ENCODE measurements around the gene TTC12.

The TTC12 gene

DNA sequence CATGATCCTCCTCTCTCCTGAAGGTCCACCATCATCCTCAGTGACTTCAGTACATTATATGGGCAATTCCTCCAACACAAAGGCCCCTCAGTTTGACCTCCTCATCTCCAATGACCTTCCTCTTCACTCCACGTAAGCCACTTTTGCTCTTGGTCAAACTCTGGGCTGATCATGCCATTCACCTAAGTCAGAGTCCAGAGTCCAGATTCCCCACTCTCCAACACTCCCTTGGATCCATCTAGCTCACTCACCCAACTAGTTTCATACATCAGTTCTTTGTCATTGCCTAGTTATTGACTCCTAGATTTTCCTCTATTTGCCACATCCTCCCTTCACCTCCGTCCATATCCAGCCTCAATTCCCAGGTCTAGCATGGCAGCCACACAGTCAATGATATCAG, 30.5 kb upstream of the TTC12 start:
- Histone ChIP-seq H3K9me2 (replicated peaks; ENCODE audit: insufficient read depth, low read length) (no peaks in the 10 kb centered on the region), H2AFZ (ENCODE audit: low read length) (no peak overlapping the region), H3K9ac (ENCODE audit: low read length) (no peak overlapping the region), H3K4me2 (ENCODE audit: low read depth, low read length) (no peak overlapping the region), H3K27me3 (replicated peaks; ENCODE audit: insufficient read depth, low read length) (no peaks in the 10 kb centered on the region), H3K4me3 (ENCODE audit: low read length) (no peak overlapping the region), H3K27ac (ENCODE audit: low read length) (no peak overlapping the region), H3K9me3 (replicated peaks; ENCODE audit: insufficient read depth, low read length) (no peaks in the 10 kb centered on the region), H4K20me1 (ENCODE audit: insufficient read depth, low read length) (no peaks in the 10 kb centered on the region), H3K79me2 (ENCODE audit: low read length) (no peaks in the 10 kb centered on the region), H3F3A (ENCODE audit: insufficient read depth, low read length) (0 out of 2 replicates have a peak, but pooled peaks cover 6% of the 10 kb centered on the region), H3K4me1 (ENCODE audit: low read length) (peaks cover 15% of the 10 kb centered on the region), H3K36me3 (replicated peaks; ENCODE audit: insufficient read depth, low read length) (no peaks in the 10 kb centered on the region)
- no peak for DNase-seq
- TF ChIP-seq EZH2 (optimal IDR thresholded peaks at IDR 0.05; ENCODE audit: low read depth, low read length) = no peak
- TF ChIP-seq EZH2phosphoT487 (IDR thresholded peaks at IDR 0.05; ENCODE audit: low read length) = no peak
- TF ChIP-seq, protein P1, sequence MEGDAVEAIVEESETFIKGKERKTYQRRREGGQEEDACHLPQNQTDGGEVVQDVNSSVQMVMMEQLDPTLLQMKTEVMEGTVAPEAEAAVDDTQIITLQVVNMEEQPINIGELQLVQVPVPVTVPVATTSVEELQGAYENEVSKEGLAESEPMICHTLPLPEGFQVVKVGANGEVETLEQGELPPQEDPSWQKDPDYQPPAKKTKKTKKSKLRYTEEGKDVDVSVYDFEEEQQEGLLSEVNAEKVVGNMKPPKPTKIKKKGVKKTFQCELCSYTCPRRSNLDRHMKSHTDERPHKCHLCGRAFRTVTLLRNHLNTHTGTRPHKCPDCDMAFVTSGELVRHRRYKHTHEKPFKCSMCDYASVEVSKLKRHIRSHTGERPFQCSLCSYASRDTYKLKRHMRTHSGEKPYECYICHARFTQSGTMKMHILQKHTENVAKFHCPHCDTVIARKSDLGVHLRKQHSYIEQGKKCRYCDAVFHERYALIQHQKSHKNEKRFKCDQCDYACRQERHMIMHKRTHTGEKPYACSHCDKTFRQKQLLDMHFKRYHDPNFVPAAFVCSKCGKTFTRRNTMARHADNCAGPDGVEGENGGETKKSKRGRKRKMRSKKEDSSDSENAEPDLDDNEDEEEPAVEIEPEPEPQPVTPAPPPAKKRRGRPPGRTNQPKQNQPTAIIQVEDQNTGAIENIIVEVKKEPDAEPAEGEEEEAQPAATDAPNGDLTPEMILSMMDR (IDR thresholded peaks at IDR 0.05; ENCODE audit: low read length) = no peak

DNA sequence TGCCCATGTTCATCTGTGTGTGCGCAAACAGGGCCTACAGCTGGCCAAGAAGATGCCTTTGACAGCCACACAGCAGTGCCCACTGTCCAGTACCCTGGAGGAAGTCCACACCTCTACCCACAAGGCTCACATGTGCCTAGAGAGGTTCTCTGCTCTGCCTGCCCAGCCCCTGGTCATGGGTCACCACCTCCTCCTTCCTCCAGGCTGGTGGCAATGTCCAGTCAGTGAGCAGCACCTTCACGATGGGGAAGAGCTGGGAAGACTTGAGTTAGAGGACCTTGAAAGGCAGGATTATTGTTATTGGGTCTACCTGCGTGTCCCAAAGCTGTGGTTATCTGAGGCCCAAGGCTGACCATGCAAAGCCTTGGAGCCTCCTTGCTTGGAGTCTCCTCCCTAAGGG, 28.4 kb upstream of the TTC12 start:
- Histone ChIP-seq H3K4me2 (ENCODE audit: low read depth, low read length) (no peak overlapping the region), H4K20me1 (ENCODE audit: insufficient read depth, low read length) (no peaks in the 10 kb centered on the region), H3K4me1 (ENCODE audit: low read length) (peaks cover 17% of the 10 kb centered on the region), H3K9me2 (replicated peaks; ENCODE audit: insufficient read depth, low read length) (no peaks in the 10 kb centered on the region), H3K27ac (ENCODE audit: low read length) (no peak overlapping the region), H3F3A (ENCODE audit: insufficient read depth, low read length) (0 out of 2 replicates have a peak, but pooled peaks cover 6% of the 10 kb centered on the region), H2AFZ (ENCODE audit: low read length) (no peak overlapping the region), H3K36me3 (replicated peaks; ENCODE audit: insufficient read depth, low read length) (no peaks in the 10 kb centered on the region), H3K9me3 (replicated peaks; ENCODE audit: insufficient read depth, low read length) (no peaks in the 10 kb centered on the region), H3K79me2 (ENCODE audit: low read length) (no peaks in the 10 kb centered on the region), H3K9ac (ENCODE audit: low read length) (no peak overlapping the region), H3K27me3 (replicated peaks; ENCODE audit: insufficient read depth, low read length) (no peaks in the 10 kb centered on the region), H3K4me3 (ENCODE audit: low read length) (no peak overlapping the region)
- DNase-seq = no peak
- TF ChIP-seq EZH2 (optimal IDR thresholded peaks at IDR 0.05; ENCODE audit: low read depth, low read length) (no peak), EZH2phosphoT487 (IDR thresholded peaks at IDR 0.05; ENCODE audit: low read length) (no peak)
- TF ChIP-seq, protein P1 (IDR thresholded peaks at IDR 0.05; ENCODE audit: low read length) = no peak

DNA sequence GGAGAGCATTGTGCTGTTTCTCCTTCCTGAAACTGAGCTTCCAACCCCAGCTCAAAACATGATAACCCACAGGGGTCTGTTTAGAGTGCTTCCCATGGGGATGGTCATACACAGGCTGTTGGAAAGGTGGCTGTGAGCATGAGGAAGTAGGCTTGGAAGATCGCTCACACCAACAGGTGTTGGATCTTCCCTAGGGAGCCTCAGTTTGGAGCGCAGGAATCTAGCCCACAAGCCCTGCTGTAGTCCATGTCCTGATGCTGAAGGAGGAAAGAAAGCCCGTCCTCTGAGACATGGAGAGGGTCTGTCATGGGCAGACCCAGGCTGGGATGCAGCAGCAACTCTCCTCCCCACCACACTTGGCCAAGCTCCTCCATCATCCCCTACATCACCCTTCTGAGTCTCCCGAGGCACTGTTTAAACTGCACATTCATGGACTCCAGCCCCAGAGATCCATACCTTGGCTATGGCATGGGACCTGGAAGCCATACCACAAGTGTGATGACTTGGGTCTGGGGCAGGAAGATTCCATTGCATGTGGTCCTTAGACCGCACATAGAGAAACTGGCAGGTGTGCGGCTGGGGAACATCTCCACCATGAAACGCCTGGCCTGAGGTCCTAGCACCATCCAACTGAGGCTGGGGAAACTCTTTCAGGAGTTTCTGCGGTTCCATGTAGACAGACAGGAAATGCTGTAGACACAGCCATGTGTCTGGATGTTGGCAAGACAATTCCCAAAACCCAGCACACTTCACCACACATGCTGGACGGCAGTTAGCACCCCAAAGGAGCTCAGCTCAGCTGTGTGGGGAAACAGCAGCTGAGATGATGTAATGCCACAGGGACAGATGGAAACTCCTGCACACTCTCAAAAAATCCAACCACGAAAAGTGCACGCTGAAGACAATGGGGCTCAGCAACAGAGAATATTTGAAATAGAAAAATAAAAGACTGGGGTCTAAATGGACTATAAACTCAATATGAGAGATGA, 27.6 kb upstream of the TTC12 start:
- peak overlapping the region; percentile 26; the same call in 1 of the 2 replicates for H3K27ac ChIP-seq (ENCODE audit: low read length)
- H3K4me3 ChIP-seq (ENCODE audit: low read length) = no peak overlapping the region
- peak overlapping the region; percentile 41; the same call in 1 of the 2 replicates for H3K4me2 ChIP-seq (ENCODE audit: low read depth, low read length)
- peaks cover 17% of the 10 kb centered on the region for H3K4me1 ChIP-seq (ENCODE audit: low read length)
- no peaks in the 10 kb centered on the region for H3K36me3 ChIP-seq (replicated peaks; ENCODE audit: insufficient read depth, low read length)
- H2AFZ ChIP-seq (ENCODE audit: low read length) = no peak overlapping the region
- H3K27me3 ChIP-seq (replicated peaks; ENCODE audit: insufficient read depth, low read length) = no peaks in the 10 kb centered on the region
- no peak overlapping the region for H3K9ac ChIP-seq (ENCODE audit: low read length)
- TF ChIP-seq, protein P1 (IDR thresholded peaks at IDR 0.05; ENCODE audit: low read length) = no peak
- TF ChIP-seq EZH2 (optimal IDR thresholded peaks at IDR 0.05; ENCODE audit: low read depth, low read length) (no peak), EZH2phosphoT487 (IDR thresholded peaks at IDR 0.05; ENCODE audit: low read length) (no peak)
- H4K20me1 ChIP-seq (ENCODE audit: insufficient read depth, low read length) = no peaks in the 10 kb centered on the region
- peak; percentile 11 for DNase-seq
- 0 out of 2 replicates have a peak, but pooled peaks cover 6% of the 10 kb centered on the region for H3F3A ChIP-seq (ENCODE audit: insufficient read depth, low read length)
- H3K9me2 ChIP-seq (replicated peaks; ENCODE audit: insufficient read depth, low read length) = no peaks in the 10 kb centered on the region
- no peaks in the 10 kb centered on the region for H3K9me3 ChIP-seq (replicated peaks; ENCODE audit: insufficient read depth, low read length)
- no peaks in the 10 kb centered on the region for H3K79me2 ChIP-seq (ENCODE audit: low read length)
